Measurements from ENCODE around the gene NCCRP1. TPM values are rescaled to one million over a fixed set of nuclear protein-coding genes. Genes with fewer than 3 reads are reported as not detected.
"Not testable (repeated sequence)": the region's sequence is repeated elsewhere in the genome, so short reads cannot be mapped to it uniquely, and the experiment has no call there.

NCCRP1 gene
- total and polyA plus RNA-seq, 11 donors, result 0.16 TPM; not detected in 10

DNA sequence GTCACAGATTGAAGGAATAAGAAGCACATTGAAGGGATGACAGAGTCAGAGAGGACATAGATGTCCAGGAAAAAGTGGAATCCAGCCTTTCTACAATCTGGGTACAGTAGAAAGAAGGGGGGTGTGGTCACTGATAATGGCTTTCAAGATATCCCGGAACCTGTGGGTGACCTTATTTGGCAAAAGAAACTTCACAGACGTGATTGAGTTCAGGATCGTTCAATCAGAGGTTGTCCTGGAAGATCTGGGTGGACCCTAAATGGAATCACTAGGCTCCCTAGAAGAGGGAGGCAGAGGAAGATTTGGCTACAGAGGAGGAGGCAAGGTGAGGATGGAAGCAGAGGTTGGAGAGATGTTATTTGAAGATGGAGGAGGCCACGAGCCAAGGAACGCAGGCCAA, 20.3 kb downstream of the NCCRP1 start:
- Histone ChIP-seq H3K27me3 (peaks cover 0 to 46% (median 0%) of the 10 kb centered on the region in 9 donors), H3K27ac (no peak overlapping the region), H3K9me3 (peaks cover 0 to 15% (median 2%) of the 10 kb centered on the region in 12 donors), H3K4me1 (no peaks in the 10 kb centered on the region), H3K4me3 (no peak overlapping the region), H3K36me3 (no peaks in the 10 kb centered on the region)
- TF ChIP-seq, protein P1, sequence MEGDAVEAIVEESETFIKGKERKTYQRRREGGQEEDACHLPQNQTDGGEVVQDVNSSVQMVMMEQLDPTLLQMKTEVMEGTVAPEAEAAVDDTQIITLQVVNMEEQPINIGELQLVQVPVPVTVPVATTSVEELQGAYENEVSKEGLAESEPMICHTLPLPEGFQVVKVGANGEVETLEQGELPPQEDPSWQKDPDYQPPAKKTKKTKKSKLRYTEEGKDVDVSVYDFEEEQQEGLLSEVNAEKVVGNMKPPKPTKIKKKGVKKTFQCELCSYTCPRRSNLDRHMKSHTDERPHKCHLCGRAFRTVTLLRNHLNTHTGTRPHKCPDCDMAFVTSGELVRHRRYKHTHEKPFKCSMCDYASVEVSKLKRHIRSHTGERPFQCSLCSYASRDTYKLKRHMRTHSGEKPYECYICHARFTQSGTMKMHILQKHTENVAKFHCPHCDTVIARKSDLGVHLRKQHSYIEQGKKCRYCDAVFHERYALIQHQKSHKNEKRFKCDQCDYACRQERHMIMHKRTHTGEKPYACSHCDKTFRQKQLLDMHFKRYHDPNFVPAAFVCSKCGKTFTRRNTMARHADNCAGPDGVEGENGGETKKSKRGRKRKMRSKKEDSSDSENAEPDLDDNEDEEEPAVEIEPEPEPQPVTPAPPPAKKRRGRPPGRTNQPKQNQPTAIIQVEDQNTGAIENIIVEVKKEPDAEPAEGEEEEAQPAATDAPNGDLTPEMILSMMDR (IDR thresholded peaks at IDR 0.05), result no peak
- TF ChIP-seq POLR2A (IDR thresholded peaks at IDR 0.05), result no peak
- ATAC-seq (no peak), DNase-seq (no peak)
- 78 to 83% (median 82%) methylated on average over 5 of the region's 5 CpGs for WGBS, 4 donors
- intact Hi-C loops (cut with DNase I), result no loop called here

DNA sequence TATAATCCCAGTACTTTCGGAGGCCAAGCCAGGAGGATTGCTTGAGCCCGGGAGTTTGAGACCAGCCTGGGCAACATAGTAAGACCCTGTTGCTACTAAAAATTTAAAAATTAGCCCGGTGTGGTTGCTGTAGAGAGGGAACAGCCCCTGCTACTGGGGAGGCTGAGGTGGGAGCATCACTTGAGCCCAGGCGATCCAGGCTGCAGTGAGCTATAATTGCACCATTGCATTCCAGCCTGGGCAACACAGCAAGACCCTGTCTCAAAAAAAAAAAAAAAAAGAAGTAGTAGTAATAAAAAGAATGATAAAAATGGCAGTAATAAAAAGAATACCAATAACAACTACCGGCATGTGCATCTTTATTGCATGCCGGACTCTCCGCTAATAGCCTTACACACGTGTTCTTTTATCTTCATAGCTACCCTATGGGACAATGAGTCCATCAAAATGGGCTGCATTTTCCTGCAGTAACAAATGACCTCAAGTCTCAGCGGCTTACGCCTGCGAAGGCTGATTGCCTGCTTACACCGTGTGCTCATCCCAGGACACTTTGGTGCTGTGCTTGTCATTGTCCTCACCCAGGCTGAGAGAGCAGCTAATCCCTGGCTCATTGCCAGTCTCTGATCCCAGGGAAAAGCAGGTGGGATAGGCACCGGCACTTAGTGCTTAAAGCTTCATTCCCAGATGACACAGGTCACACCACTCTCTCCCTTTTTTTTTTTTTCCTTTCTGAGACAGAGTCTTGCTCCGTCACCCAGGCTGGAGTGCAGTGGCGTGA, 21.7 kb downstream of the NCCRP1 start:
- TF ChIP-seq, protein P1 (IDR thresholded peaks at IDR 0.05), result no peak
- TF ChIP-seq POLR2A (IDR thresholded peaks at IDR 0.05), result no peak
- WGBS, 4 donors, result 77 to 85% (median 81%) methylated on average over 15 of the region's 15 CpGs
- peaks cover 0 to 59% (median 4%) of the 10 kb centered on the region in 9 donors for H3K27me3 ChIP-seq
- H3K36me3 ChIP-seq, result no peaks in the 10 kb centered on the region
- intact Hi-C loops (cut with DNase I), result no loop called here
- H3K9me3 ChIP-seq, result peaks cover 0 to 15% (median 2%) of the 10 kb centered on the region in 12 donors
- no peak overlapping the region for H3K4me3 ChIP-seq
- H3K4me1 ChIP-seq, result no peaks in the 10 kb centered on the region
- H3K27ac ChIP-seq, result no peak overlapping the region
- DNase-seq, result no peak
- no peak for ATAC-seq

DNA sequence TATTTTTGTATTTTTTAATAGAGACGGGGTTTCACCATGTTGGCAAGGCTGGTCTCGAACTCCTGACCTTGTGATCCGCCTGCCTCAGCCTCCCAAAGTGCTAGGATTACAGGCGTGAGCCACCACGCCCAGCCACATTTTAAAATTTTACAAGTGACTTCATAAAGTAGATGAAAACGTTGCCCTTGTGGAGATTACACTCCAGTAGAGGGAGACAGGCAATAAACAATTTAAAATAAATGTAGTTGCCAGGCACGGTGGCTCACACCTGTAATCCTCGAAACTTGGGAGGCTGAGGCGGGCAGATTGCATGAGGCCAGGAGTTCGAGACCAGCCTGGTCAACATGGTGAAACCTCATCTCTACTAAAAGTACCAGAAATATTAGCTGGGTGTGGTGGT, 22.3 kb downstream of the NCCRP1 start:
- H3K36me3 ChIP-seq; H3K27ac ChIP-seq; ATAC-seq; intact Hi-C loops (cut with DNase I); DNase-seq; H3K4me3 ChIP-seq; H3K4me1 ChIP-seq: not testable (repeated sequence)
- peaks cover 0 to 63% (median 5%) of the 10 kb centered on the region in 9 donors for H3K27me3 ChIP-seq
- WGBS, 4 donors, result 68 to 71% (median 69%) methylated on average over 10 of the region's 10 CpGs
- H3K9me3 ChIP-seq, result peaks cover 0 to 15% (median 2%) of the 10 kb centered on the region in 12 donors

DNA sequence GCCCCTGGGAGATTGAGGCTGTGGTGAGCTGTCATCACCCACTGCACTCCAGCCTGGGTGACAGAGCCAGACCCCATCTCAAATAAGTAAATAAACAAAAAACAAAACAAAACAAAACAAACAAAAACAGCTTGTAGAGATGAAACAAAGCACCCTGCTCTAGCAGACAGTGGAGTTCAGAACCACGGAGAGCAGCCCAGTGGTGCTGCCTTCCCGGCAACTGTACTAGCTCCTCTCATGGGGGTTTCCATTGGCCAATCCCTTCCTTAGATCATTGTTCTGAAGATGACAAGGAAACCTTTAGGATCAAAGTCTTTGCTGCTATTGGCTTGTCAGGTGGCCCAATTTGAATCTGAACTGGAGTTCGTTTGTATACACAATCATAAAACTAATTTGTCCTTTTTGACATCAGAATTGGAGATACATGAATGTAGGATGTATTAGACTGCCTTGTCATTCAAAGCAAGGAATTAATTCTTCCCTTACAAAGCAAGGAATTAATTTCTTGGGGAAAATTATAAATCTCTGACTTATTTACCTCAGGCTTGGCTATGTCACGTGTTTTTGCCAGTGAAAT, 27.0 kb downstream of the NCCRP1 start:
- no peak overlapping the region for H3K27ac ChIP-seq
- H3K4me3 ChIP-seq, result no peak overlapping the region
- H3K36me3 ChIP-seq, result no peaks in the 10 kb centered on the region
- no peaks in the 10 kb centered on the region for H3K9me3 ChIP-seq
- intact Hi-C loops (cut with DNase I), result no loop called here
- H3K27me3 ChIP-seq, result peaks cover 0 to 70% (median 9%) of the 10 kb centered on the region in 9 donors
- DNase-seq (no peak), ATAC-seq (no peak)
- no peaks in the 10 kb centered on the region for H3K4me1 ChIP-seq
- 16 to 21% (median 18%) methylated on average over 4 of the region's 4 CpGs for WGBS, 4 donors
- TF ChIP-seq, protein P1 (IDR thresholded peaks at IDR 0.05), result no peak
- no peak for TF ChIP-seq POLR2A (IDR thresholded peaks at IDR 0.05)
